Measurements from ENCODE around the gene CGRRF1.

CGRRF1 gene

GRCh38 chr14:54498095-54498531 lies 11.6 kb upstream of the CGRRF1 start:
- Mint-ChIP-seq H3K36me3 (ENCODE audit: insufficient read depth) (peaks cover 2% of the 10 kb centered on the region), H3K27ac (ENCODE audit: low read depth) (no peak overlapping the region), H3K27me3 (peaks cover 44% of the 10 kb centered on the region), H3K4me1 (no peaks in the 10 kb centered on the region), H3K4me3 (no peak overlapping the region), H3K9me3 (no peaks in the 10 kb centered on the region)
- ATAC-seq (replicated peaks; ENCODE audit: extremely low read depth, poor library complexity, severe bottlenecking) (no peak), DNase-seq (ENCODE audit: low spot score in 2 of 2) (no peak)

GRCh38 chr14:54498579-54498978 lies 11.1 kb upstream of the CGRRF1 start:
- peaks cover 44% of the 10 kb centered on the region for H3K27me3 Mint-ChIP-seq
- no peak for ATAC-seq (replicated peaks; ENCODE audit: extremely low read depth, poor library complexity, severe bottlenecking)
- no peaks in the 10 kb centered on the region for H3K4me1 Mint-ChIP-seq
- H3K36me3 Mint-ChIP-seq (ENCODE audit: insufficient read depth): peaks cover 2% of the 10 kb centered on the region
- no peak overlapping the region for H3K27ac Mint-ChIP-seq (ENCODE audit: low read depth)
- no peaks in the 10 kb centered on the region for H3K9me3 Mint-ChIP-seq
- H3K4me3 Mint-ChIP-seq: no peak overlapping the region
- no peak for DNase-seq (ENCODE audit: low spot score in 2 of 2)

GRCh38 chr14:54500744-54501143 lies 9.0 kb upstream of the CGRRF1 start:
- H3K36me3 Mint-ChIP-seq (ENCODE audit: insufficient read depth): peaks cover 2% of the 10 kb centered on the region
- no peaks in the 10 kb centered on the region for H3K9me3 Mint-ChIP-seq
- H3K27ac Mint-ChIP-seq (ENCODE audit: low read depth): no peak overlapping the region
- no peak overlapping the region for H3K4me3 Mint-ChIP-seq
- DNase-seq (ENCODE audit: low spot score in 2 of 2) (no peak), ATAC-seq (replicated peaks; ENCODE audit: extremely low read depth, poor library complexity, severe bottlenecking) (no peak)
- peaks cover 44% of the 10 kb centered on the region for H3K27me3 Mint-ChIP-seq
- no peaks in the 10 kb centered on the region for H3K4me1 Mint-ChIP-seq

GRCh38 chr14:54501480-54501879 lies 8.2 kb upstream of the CGRRF1 start:
- Mint-ChIP-seq H3K4me3 (no peak overlapping the region), H3K36me3 (ENCODE audit: insufficient read depth) (peaks cover 2% of the 10 kb centered on the region), H3K27ac (ENCODE audit: low read depth) (no peak overlapping the region), H3K9me3 (no peaks in the 10 kb centered on the region), H3K27me3 (peaks cover 44% of the 10 kb centered on the region), H3K4me1 (no peaks in the 10 kb centered on the region)
- no peak for DNase-seq (ENCODE audit: low spot score in 2 of 2)
- ATAC-seq (replicated peaks; ENCODE audit: extremely low read depth, poor library complexity, severe bottlenecking): no peak

GRCh38 chr14:54502602-54503001 lies 7.1 kb upstream of the CGRRF1 start:
- peaks cover 43% of the 10 kb centered on the region for H3K27me3 Mint-ChIP-seq
- no peak for ATAC-seq (replicated peaks; ENCODE audit: extremely low read depth, poor library complexity, severe bottlenecking)
- peaks cover 2% of the 10 kb centered on the region for H3K36me3 Mint-ChIP-seq (ENCODE audit: insufficient read depth)
- no peaks in the 10 kb centered on the region for H3K4me1 Mint-ChIP-seq
- H3K27ac Mint-ChIP-seq (ENCODE audit: low read depth): no peak overlapping the region
- no peaks in the 10 kb centered on the region for H3K9me3 Mint-ChIP-seq
- no peak overlapping the region for H3K4me3 Mint-ChIP-seq
- DNase-seq (ENCODE audit: low spot score in 2 of 2): no peak

GRCh38 chr14:54503486-54503885 lies 6.2 kb upstream of the CGRRF1 start:
- Mint-ChIP-seq H3K4me1 (no peaks in the 10 kb centered on the region), H3K27ac (ENCODE audit: low read depth) (no peak overlapping the region), H3K36me3 (ENCODE audit: insufficient read depth) (peaks cover under 1% of the 10 kb centered on the region), H3K9me3 (no peaks in the 10 kb centered on the region), H3K27me3 (peaks cover 34% of the 10 kb centered on the region), H3K4me3 (no peak overlapping the region)
- ATAC-seq (replicated peaks; ENCODE audit: extremely low read depth, poor library complexity, severe bottlenecking) (no peak), DNase-seq (ENCODE audit: low spot score in 2 of 2) (no peak)

- no peaks in the 10 kb centered on the region for H3K9me3 Mint-ChIP-seq
- H3K27ac Mint-ChIP-seq (ENCODE audit: low read depth): no peak overlapping the region
- H3K4me3 Mint-ChIP-seq: no peak overlapping the region
- H3K27me3 Mint-ChIP-seq: no peaks in the 10 kb centered on the region
- no peak for ATAC-seq (replicated peaks; ENCODE audit: extremely low read depth, poor library complexity, severe bottlenecking)
- DNase-seq (ENCODE audit: low spot score in 2 of 2): no peak
- H3K4me1 Mint-ChIP-seq: peaks cover 69% of the 10 kb centered on the region
- peaks cover 9% of the 10 kb centered on the region for H3K36me3 Mint-ChIP-seq (ENCODE audit: insufficient read depth)
These were observed 2.7 kb downstream of the CGRRF1 start for GRCh38 chr14:54512393-54512792.

- no peak for ATAC-seq (replicated peaks; ENCODE audit: extremely low read depth, poor library complexity, severe bottlenecking)
- Mint-ChIP-seq H3K27ac (ENCODE audit: low read depth) (no peak overlapping the region), H3K4me1 (peaks cover 63% of the 10 kb centered on the region), H3K4me3 (no peak overlapping the region), H3K27me3 (no peaks in the 10 kb centered on the region), H3K36me3 (ENCODE audit: insufficient read depth) (peaks cover 5% of the 10 kb centered on the region), H3K9me3 (no peaks in the 10 kb centered on the region)
- DNase-seq (ENCODE audit: low spot score in 2 of 2): no peak
These were observed 6.0 kb downstream of the CGRRF1 start for GRCh38 chr14:54515670-54516069.

GRCh38 chr14:54516709-54517108 lies 7.0 kb downstream of the CGRRF1 start:
- ATAC-seq (replicated peaks; ENCODE audit: extremely low read depth, poor library complexity, severe bottlenecking) (no peak), DNase-seq (ENCODE audit: low spot score in 2 of 2) (no peak)
- Mint-ChIP-seq H3K27ac (ENCODE audit: low read depth) (no peak overlapping the region), H3K4me3 (no peak overlapping the region), H3K4me1 (peaks cover 57% of the 10 kb centered on the region), H3K27me3 (no peaks in the 10 kb centered on the region), H3K36me3 (ENCODE audit: insufficient read depth) (peaks cover 5% of the 10 kb centered on the region), H3K9me3 (no peaks in the 10 kb centered on the region)

- Mint-ChIP-seq H3K36me3 (ENCODE audit: insufficient read depth) (peaks cover 40% of the 10 kb centered on the region), H3K27ac (ENCODE audit: low read depth) (no peak overlapping the region), H3K27me3 (no peaks in the 10 kb centered on the region), H3K4me1 (peaks cover 13% of the 10 kb centered on the region), H3K9me3 (no peaks in the 10 kb centered on the region), H3K4me3 (no peak overlapping the region)
- DNase-seq (ENCODE audit: low spot score in 2 of 2) (no peak), ATAC-seq (replicated peaks; ENCODE audit: extremely low read depth, poor library complexity, severe bottlenecking) (no peak)
These were observed 14.7 kb downstream of the CGRRF1 start for GRCh38 chr14:54524410-54524809.

- ATAC-seq (replicated peaks; ENCODE audit: extremely low read depth, poor library complexity, severe bottlenecking): no peak
- Mint-ChIP-seq H3K4me3 (no peak overlapping the region), H3K9me3 (no peaks in the 10 kb centered on the region), H3K27ac (ENCODE audit: low read depth) (no peak overlapping the region), H3K36me3 (ENCODE audit: insufficient read depth) (peaks cover 24% of the 10 kb centered on the region), H3K4me1 (peaks cover 7% of the 10 kb centered on the region), H3K27me3 (no peaks in the 10 kb centered on the region)
- no peak for DNase-seq (ENCODE audit: low spot score in 2 of 2)
These were observed 19.3 kb downstream of the CGRRF1 start for GRCh38 chr14:54528973-54529372.

- DNase-seq (ENCODE audit: low spot score in 2 of 2) (no peak), ATAC-seq (replicated peaks; ENCODE audit: extremely low read depth, poor library complexity, severe bottlenecking) (no peak)
- Mint-ChIP-seq H3K4me3 (no peak overlapping the region), H3K27ac (ENCODE audit: low read depth) (no peak overlapping the region), H3K9me3 (no peaks in the 10 kb centered on the region), H3K36me3 (ENCODE audit: insufficient read depth) (peaks cover 19% of the 10 kb centered on the region), H3K4me1 (peaks cover 7% of the 10 kb centered on the region), H3K27me3 (no peaks in the 10 kb centered on the region)
These were observed 20.1 kb downstream of the CGRRF1 start for GRCh38 chr14:54529811-54530210.

- H3K4me1 Mint-ChIP-seq: no peaks in the 10 kb centered on the region
- peaks cover 11% of the 10 kb centered on the region for H3K36me3 Mint-ChIP-seq (ENCODE audit: insufficient read depth)
- H3K27ac Mint-ChIP-seq (ENCODE audit: low read depth): no peak overlapping the region
- no peaks in the 10 kb centered on the region for H3K27me3 Mint-ChIP-seq
- DNase-seq (ENCODE audit: low spot score in 2 of 2) (no peak), ATAC-seq (replicated peaks; ENCODE audit: extremely low read depth, poor library complexity, severe bottlenecking) (no peak)
- no peak overlapping the region for H3K4me3 Mint-ChIP-seq
- H3K9me3 Mint-ChIP-seq: no peaks in the 10 kb centered on the region
These were observed 22.7 kb downstream of the CGRRF1 start for GRCh38 chr14:54532111-54533012.
